ENCODE results near the gene TICAM2.

The TICAM2 gene

DNA sequence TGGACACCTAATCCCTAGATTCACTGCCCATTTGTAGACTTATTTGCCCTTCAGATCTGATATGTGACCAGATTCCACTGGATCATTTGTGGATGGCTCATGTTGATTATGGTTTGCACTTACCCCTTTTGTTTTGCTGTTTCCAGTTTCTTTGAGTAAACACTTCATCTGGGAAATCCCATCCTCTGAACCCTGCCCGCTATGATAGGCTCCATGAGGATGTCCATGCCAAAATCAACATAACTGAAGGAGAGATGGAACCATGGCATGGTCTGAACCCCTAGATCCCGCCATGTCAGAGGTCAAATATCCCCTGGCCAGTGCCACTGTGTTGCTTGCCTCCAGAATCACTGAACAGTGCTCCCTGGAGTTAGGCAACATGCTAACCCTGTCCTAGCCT, 46.0 kb downstream of the TICAM2 start (continued):
- TF ChIP-seq, protein P1, sequence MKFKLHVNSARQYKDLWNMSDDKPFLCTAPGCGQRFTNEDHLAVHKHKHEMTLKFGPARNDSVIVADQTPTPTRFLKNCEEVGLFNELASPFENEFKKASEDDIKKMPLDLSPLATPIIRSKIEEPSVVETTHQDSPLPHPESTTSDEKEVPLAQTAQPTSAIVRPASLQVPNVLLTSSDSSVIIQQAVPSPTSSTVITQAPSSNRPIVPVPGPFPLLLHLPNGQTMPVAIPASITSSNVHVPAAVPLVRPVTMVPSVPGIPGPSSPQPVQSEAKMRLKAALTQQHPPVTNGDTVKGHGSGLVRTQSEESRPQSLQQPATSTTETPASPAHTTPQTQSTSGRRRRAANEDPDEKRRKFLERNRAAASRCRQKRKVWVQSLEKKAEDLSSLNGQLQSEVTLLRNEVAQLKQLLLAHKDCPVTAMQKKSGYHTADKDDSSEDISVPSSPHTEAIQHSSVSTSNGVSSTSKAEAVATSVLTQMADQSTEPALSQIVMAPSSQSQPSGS (tag by site-specific recombination; IDR thresholded peaks at IDR 0.05; ENCODE audit: low read depth): no peak
- no peak for TF ChIP-seq GLI4 (tag by site-specific recombination; IDR thresholded peaks at IDR 0.05)
- TF ChIP-seq ZNF843 (tag by site-specific recombination; IDR thresholded peaks at IDR 0.05): no peak
- TF ChIP-seq ZIC2 (tag by site-specific recombination; IDR thresholded peaks at IDR 0.05): no peak

DNA sequence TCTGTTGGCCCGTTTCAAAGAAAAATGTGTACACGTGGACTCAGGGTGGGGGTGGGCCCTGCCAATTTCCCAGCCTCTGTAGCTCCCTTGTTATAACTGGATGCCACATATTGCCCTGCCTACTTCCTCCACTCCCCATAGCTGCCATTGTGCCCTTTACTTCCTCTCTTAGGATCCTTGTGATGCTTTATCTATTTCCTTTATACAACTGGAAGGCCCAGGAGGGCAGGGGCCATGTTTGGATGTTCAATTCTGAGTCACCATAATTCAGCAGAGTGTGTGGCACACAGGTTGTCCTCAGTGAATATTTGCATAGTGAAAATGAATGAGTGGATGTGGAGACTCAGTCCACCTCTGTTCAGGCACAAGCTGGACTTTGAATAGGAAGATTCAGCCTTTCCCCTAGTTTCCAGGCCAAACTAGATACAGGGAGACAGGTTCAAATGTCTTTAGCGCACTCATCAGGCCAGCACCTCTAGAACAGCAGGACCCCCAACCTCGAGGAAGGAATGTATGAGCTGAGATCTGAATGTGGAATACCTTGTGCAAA, 47.1 kb downstream of the TICAM2 start:
- no peaks in the 10 kb centered on the region for H3K4me1 ChIP-seq (ENCODE audit: control insufficient read depth, insufficient read depth, low read length)
- POLR2A ChIA-PET: interaction anchor here (0.8 kb wide), 1 partner anchor 11 kb away, joined by 3 read pairs; the partner anchor contains the start of gene FEM1C
- no peaks in the 10 kb centered on the region for H3K9me3 ChIP-seq (ENCODE audit: control insufficient read depth, insufficient read depth, low read depth, low read length)
- TF ChIP-seq, protein P2, sequence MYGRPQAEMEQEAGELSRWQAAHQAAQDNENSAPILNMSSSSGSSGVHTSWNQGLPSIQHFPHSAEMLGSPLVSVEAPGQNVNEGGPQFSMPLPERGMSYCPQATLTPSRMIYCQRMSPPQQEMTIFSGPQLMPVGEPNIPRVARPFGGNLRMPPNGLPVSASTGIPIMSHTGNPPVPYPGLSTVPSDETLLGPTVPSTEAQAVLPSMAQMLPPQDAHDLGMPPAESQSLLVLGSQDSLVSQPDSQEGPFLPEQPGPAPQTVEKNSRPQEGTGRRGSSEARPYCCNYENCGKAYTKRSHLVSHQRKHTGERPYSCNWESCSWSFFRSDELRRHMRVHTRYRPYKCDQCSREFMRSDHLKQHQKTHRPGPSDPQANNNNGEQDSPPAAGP (tag by site-specific recombination; IDR thresholded peaks at IDR 0.05): no peak
- TF ChIP-seq, protein P3, sequence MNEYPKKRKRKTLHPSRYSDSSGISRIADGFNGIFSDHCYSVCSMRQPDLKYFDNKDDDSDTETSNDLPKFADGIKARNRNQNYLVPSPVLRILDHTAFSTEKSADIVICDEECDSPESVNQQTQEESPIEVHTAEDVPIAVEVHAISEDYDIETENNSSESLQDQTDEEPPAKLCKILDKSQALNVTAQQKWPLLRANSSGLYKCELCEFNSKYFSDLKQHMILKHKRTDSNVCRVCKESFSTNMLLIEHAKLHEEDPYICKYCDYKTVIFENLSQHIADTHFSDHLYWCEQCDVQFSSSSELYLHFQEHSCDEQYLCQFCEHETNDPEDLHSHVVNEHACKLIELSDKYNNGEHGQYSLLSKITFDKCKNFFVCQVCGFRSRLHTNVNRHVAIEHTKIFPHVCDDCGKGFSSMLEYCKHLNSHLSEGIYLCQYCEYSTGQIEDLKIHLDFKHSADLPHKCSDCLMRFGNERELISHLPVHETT (tag by site-specific recombination; IDR thresholded peaks at IDR 0.05): no peak
- no peak for TF ChIP-seq ZNF510 (tag by site-specific recombination; IDR thresholded peaks at IDR 0.05; ENCODE audit: insufficient replicate concordance)
- TF ChIP-seq ZBTB7A (tag by site-specific recombination; IDR thresholded peaks at IDR 0.05; ENCODE audit: low read depth): no peak
- no peak for TF ChIP-seq ZNF211 (tag by site-specific recombination; IDR thresholded peaks at IDR 0.05; ENCODE audit: low read depth)
- TF ChIP-seq, protein P4, sequence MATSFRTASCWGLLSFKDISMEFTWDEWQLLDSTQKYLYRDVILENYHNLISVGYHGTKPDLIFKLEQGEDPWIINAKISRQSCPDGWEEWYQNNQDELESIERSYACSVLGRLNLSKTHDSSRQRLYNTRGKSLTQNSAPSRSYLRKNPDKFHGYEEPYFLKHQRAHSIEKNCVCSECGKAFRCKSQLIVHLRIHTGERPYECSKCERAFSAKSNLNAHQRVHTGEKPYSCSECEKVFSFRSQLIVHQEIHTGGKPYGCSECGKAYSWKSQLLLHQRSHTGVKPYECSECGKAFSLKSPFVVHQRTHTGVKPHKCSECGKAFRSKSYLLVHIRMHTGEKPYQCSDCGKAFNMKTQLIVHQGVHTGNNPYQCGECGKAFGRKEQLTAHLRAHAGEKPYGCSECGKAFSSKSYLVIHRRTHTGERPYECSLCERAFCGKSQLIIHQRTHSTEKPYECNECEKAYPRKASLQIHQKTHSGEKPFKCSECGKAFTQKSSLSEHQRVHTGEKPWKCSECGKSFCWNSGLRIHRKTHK (tag by site-specific recombination; IDR thresholded peaks at IDR 0.05): no peak
- TF ChIP-seq ZNF626 (tag by site-specific recombination; IDR thresholded peaks at IDR 0.05): no peak
- no peak for TF ChIP-seq ZNF654 (tag by site-specific recombination; IDR thresholded peaks at IDR 0.05; ENCODE audit: low read depth)
- no peak for TF ChIP-seq ZNF514 (tag by site-specific recombination; IDR thresholded peaks at IDR 0.05)
- no peak for TF ChIP-seq ZNF354C (tag by site-specific recombination; IDR thresholded peaks at IDR 0.05; ENCODE audit: borderline replicate concordance, low read depth)
- TF ChIP-seq, protein P5, sequence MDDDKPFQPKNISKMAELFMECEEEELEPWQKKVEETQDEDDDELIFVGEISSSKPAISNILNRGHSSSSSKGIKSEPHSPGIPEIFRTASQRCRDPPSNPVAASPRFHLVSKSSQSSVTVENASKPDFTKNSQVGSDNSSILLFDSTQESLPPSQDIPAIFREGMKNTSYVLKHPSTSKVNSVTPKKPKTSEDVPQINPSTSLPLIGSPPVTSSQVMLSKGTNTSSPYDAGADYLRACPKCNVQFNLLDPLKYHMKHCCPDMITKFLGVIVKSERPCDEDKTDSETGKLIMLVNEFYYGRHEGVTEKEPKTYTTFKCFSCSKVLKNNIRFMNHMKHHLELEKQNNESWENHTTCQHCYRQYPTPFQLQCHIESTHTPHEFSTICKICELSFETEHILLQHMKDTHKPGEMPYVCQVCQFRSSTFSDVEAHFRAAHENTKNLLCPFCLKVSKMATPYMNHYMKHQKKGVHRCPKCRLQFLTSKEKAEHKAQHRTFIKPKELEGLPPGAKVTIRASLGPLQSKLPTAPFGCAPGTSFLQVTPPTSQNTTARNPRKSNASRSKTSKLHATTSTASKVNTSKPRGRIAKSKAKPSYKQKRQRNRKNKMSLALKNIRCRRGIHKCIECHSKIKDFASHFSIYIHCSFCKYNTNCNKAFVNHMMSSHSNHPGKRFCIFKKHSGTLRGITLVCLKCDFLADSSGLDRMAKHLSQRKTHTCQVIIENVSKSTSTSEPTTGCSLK (tag by site-specific recombination; IDR thresholded peaks at IDR 0.05): no peak
- no peak overlapping the region for H3K27ac ChIP-seq (ENCODE audit: extremely low read depth, low read depth, low read length)
- H3K36me3 ChIP-seq (ENCODE audit: control insufficient read depth in 2 of 2, insufficient read depth in 1 of 2, low read length in 2 of 2): no peaks in the 10 kb centered on the region
- CTCF ChIA-PET: interaction anchor here (0.8 to 1.6 kb wide), 4 partner anchors 9 to 33 kb away, joined by 3 to 9 read pairs (median 3); partner anchors contain the start of gene FEM1C
- H3K4me3 ChIP-seq (ENCODE audit: low read depth, low read length): no peak overlapping the region

DNA sequence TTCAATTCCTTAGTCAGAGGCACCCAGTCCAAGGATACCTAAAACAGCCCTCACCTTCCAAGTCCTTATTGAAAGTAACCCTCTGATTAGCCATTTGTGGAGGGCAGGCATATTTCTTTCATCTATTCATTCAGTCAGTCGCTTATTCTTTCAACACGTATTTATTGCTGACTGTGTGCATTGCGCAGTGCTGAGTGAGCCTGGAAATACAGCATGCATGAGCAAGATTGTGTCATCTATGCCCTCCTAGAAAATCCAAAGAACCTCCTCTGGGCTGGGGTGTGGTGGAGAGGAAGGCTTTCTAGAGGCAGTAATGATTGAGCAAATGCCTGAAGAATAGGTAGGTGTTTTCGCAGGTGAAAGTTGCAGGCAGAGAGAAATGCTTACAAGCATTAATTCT, 49.2 kb downstream of the TICAM2 start:
- Histone ChIP-seq H3K4me3 (ENCODE audit: low read depth, low read length) (no peak overlapping the region), H3K36me3 (ENCODE audit: control insufficient read depth in 2 of 2, insufficient read depth in 1 of 2, low read length in 2 of 2) (no peaks in the 10 kb centered on the region), H3K4me1 (ENCODE audit: control insufficient read depth, insufficient read depth, low read length) (no peaks in the 10 kb centered on the region), H3K27ac (ENCODE audit: extremely low read depth, low read depth, low read length) (no peak overlapping the region), H3K9me3 (ENCODE audit: control insufficient read depth, insufficient read depth, low read depth, low read length) (no peaks in the 10 kb centered on the region)
- ChIA-PET CTCF (no interaction called here), POLR2A (no interaction called here)
- TF ChIP-seq ZNF184 (tag by site-specific recombination; IDR thresholded peaks at IDR 0.05): no peak
- TF ChIP-seq MYNN (tag by site-specific recombination; IDR thresholded peaks at IDR 0.05; ENCODE audit: borderline replicate concordance): no peak
- TF ChIP-seq ZNF621 (tag by site-specific recombination; IDR thresholded peaks at IDR 0.05): no peak
- no peak for TF ChIP-seq TCF7L2 (IDR thresholded peaks at IDR 0.05; ENCODE audit: borderline replicate concordance, low read depth, low read length)
- no peak for TF ChIP-seq ZNF544 (tag by site-specific recombination; IDR thresholded peaks at IDR 0.05)
- TF ChIP-seq, protein P6, sequence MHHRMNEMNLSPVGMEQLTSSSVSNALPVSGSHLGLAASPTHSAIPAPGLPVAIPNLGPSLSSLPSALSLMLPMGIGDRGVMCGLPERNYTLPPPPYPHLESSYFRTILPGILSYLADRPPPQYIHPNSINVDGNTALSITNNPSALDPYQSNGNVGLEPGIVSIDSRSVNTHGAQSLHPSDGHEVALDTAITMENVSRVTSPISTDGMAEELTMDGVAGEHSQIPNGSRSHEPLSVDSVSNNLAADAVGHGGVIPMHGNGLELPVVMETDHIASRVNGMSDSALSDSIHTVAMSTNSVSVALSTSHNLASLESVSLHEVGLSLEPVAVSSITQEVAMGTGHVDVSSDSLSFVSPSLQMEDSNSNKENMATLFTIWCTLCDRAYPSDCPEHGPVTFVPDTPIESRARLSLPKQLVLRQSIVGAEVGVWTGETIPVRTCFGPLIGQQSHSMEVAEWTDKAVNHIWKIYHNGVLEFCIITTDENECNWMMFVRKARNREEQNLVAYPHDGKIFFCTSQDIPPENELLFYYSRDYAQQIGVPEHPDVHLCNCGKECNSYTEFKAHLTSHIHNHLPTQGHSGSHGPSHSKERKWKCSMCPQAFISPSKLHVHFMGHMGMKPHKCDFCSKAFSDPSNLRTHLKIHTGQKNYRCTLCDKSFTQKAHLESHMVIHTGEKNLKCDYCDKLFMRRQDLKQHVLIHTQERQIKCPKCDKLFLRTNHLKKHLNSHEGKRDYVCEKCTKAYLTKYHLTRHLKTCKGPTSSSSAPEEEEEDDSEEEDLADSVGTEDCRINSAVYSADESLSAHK (tag by site-specific recombination; IDR thresholded peaks at IDR 0.05): no peak
- TF ChIP-seq ZNF843 (tag by site-specific recombination; IDR thresholded peaks at IDR 0.05): no peak
- TF ChIP-seq ZBTB48 (tag by site-specific recombination; IDR thresholded peaks at IDR 0.05): no peak
- no peak for TF ChIP-seq ZSCAN16 (tag by site-specific recombination; IDR thresholded peaks at IDR 0.05)

All from HEK293 (cell line).